ENCODE data around the gene FYN.

DNA sequence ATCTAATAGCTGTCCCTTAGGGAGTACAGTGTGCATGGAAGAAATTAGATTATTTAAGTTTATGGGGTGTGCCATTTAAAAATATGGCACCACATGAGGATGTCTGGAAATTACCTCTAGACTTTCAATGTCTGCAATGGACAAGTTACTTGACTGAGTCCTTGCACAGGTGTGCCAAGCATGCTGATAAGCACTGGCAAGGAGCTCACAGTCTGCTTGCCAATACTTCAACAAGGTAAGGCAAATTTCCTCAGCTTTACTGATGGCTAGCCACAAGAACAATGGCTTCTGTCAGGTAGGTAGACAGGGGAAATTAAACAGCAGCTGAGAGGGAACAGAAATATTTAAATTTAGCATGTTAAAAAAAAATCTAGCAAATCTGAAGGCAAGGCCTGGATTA is 176.4 kb downstream of the FYN start:
- no peak for TF ChIP-seq RAD21 (conservative IDR thresholded peaks at IDR 0.05 in 1 of 2, IDR thresholded peaks at IDR 0.05 in 1 of 2)
- TF ChIP-seq RCOR1 (IDR thresholded peaks at IDR 0.05; ENCODE audit: low read depth, low read length), result no peak
- TF ChIP-seq, protein P1, sequence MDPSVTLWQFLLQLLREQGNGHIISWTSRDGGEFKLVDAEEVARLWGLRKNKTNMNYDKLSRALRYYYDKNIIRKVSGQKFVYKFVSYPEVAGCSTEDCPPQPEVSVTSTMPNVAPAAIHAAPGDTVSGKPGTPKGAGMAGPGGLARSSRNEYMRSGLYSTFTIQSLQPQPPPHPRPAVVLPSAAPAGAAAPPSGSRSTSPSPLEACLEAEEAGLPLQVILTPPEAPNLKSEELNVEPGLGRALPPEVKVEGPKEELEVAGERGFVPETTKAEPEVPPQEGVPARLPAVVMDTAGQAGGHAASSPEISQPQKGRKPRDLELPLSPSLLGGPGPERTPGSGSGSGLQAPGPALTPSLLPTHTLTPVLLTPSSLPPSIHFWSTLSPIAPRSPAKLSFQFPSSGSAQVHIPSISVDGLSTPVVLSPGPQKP (IDR thresholded peaks at IDR 0.05; ENCODE audit: low read depth, low read length), result no peak
- TF ChIP-seq CHD2 (IDR thresholded peaks at IDR 0.05; ENCODE audit: low read length, partially characterized antibody), result no peak
- TF ChIP-seq, protein P2, sequence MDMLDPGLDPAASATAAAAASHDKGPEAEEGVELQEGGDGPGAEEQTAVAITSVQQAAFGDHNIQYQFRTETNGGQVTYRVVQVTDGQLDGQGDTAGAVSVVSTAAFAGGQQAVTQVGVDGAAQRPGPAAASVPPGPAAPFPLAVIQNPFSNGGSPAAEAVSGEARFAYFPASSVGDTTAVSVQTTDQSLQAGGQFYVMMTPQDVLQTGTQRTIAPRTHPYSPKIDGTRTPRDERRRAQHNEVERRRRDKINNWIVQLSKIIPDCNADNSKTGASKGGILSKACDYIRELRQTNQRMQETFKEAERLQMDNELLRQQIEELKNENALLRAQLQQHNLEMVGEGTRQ (IDR thresholded peaks at IDR 0.05), result no peak
- TF ChIP-seq POLR2A (IDR thresholded peaks at IDR 0.05; ENCODE audit: low read length), result no peak
- TF ChIP-seq GATA3 (IDR thresholded peaks at IDR 0.05; ENCODE audit: borderline replicate concordance), result no peak
- TF ChIP-seq, protein P3, sequence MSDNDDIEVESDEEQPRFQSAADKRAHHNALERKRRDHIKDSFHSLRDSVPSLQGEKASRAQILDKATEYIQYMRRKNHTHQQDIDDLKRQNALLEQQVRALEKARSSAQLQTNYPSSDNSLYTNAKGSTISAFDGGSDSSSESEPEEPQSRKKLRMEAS (IDR thresholded peaks at IDR 0.05), result no peak
- no peak for TF ChIP-seq ZSCAN20 (CRISPR knock-in tag; IDR thresholded peaks at IDR 0.05)
- TF ChIP-seq MAFK (IDR thresholded peaks at IDR 0.05; ENCODE audit: partially characterized antibody), result no peak
- TF ChIP-seq HOXB5 (CRISPR knock-in tag; IDR thresholded peaks at IDR 0.05), result no peak
